ENCODE measurements around the gene TERB1. TPM values are rescaled to one million over a fixed set of nuclear protein-coding genes. Genes with fewer than 3 reads are reported as not detected.
A peak's percentile ranks its signal among the peaks of the same experiment; 100 is the strongest.

TERB1 gene
- total RNA-seq = under 1 TPM in 1 of 2 donors, not detected in 1; 0.14 TPM

GRCh38 chr16:66801320-66802105 lies at the start of gene TERB1:
TERB1 (minus strand) TSS chr16:66801584; CDS start chr16:66796798, 4,786 bp downstream.
- Mint-ChIP-seq H3K36me3 (ENCODE audit: insufficient read depth in 2 of 2) (peaks cover 7 to 23% of the 10 kb centered on the region in 2 donors), H3K27ac (no peak within 1 kb of the TSS), H3K27me3 (ENCODE audit: low read depth) (no peaks in the 10 kb centered on the region), H3K4me3 (no peak within 1 kb of the TSS), H3K4me1 (ENCODE audit: low read depth) (no peaks in the 10 kb centered on the region), H3K9me3 (no peaks in the 10 kb centered on the region)
- ATAC-seq (replicated peaks in 1 of 2) (no peak), DNase-seq (no peak)

GRCh38 chr16:66850115-66850815 lies 48.9 kb upstream of the TERB1 start:
- no peak overlapping the region for H3K27ac Mint-ChIP-seq
- ATAC-seq (replicated peaks in 1 of 2) (no peak), DNase-seq (no peak)
- H3K4me3 Mint-ChIP-seq = no peak overlapping the region
- H3K4me1 Mint-ChIP-seq (ENCODE audit: low read depth) = peaks cover 14% of the 10 kb centered on the region
- H3K27me3 Mint-ChIP-seq (ENCODE audit: low read depth) = peaks cover 24% of the 10 kb centered on the region
- no peaks in the 10 kb centered on the region for H3K9me3 Mint-ChIP-seq
- H3K36me3 Mint-ChIP-seq (ENCODE audit: insufficient read depth in 2 of 2) = no peaks in the 10 kb centered on the region

GRCh38 chr16:66849549-66849948 lies 48.2 kb upstream of the TERB1 start:
- H3K36me3 Mint-ChIP-seq (ENCODE audit: insufficient read depth in 2 of 2) = no peaks in the 10 kb centered on the region
- DNase-seq (no peak), ATAC-seq (replicated peaks in 1 of 2) (no peak)
- peaks cover 18% of the 10 kb centered on the region for H3K4me1 Mint-ChIP-seq (ENCODE audit: low read depth)
- no peak overlapping the region for H3K4me3 Mint-ChIP-seq
- peaks cover 31% of the 10 kb centered on the region for H3K27me3 Mint-ChIP-seq (ENCODE audit: low read depth)
- H3K27ac Mint-ChIP-seq = no peak overlapping the region
- H3K9me3 Mint-ChIP-seq = no peaks in the 10 kb centered on the region

- H3K27me3 Mint-ChIP-seq (ENCODE audit: low read depth) = peaks cover 33% of the 10 kb centered on the region
- no peak overlapping the region for H3K4me3 Mint-ChIP-seq
- H3K36me3 Mint-ChIP-seq (ENCODE audit: insufficient read depth in 2 of 2) = no peaks in the 10 kb centered on the region
- ATAC-seq (replicated peaks in 1 of 2) = no peak
- DNase-seq = no peak
- H3K27ac Mint-ChIP-seq = no peak overlapping the region
- H3K4me1 Mint-ChIP-seq (ENCODE audit: low read depth) = peaks cover 19% of the 10 kb centered on the region
- H3K9me3 Mint-ChIP-seq = no peaks in the 10 kb centered on the region
Measured at GRCh38 chr16:66849021-66849420, 47.6 kb upstream of the TERB1 start.

- peak overlapping the region in 1 of 2 donors; percentile 35 for H3K4me3 Mint-ChIP-seq
- peaks cover 41% of the 10 kb centered on the region for H3K27me3 Mint-ChIP-seq (ENCODE audit: low read depth)
- H3K4me1 Mint-ChIP-seq (ENCODE audit: low read depth) = peaks cover 23% of the 10 kb centered on the region
- H3K36me3 Mint-ChIP-seq (ENCODE audit: insufficient read depth in 2 of 2) = no peaks in the 10 kb centered on the region
- ATAC-seq (replicated peaks in 1 of 2) (peak; percentile 42 to 47), DNase-seq (no peak)
- peak overlapping the region; percentile 59 for H3K27ac Mint-ChIP-seq
- no peaks in the 10 kb centered on the region for H3K9me3 Mint-ChIP-seq
Measured at GRCh38 chr16:66848172-66848571, 46.8 kb upstream of the TERB1 start.

GRCh38 chr16:66847533-66848067 lies 46.2 kb upstream of the TERB1 start:
- H3K27ac Mint-ChIP-seq = peak overlapping the region; percentile 59
- H3K4me3 Mint-ChIP-seq = peak overlapping the region in 1 of 2 donors; percentile 35
- DNase-seq = no peak

GRCh38 chr16:66846831-66847230 lies 45.4 kb upstream of the TERB1 start:
- Mint-ChIP-seq H3K27ac (no peak overlapping the region), H3K9me3 (no peaks in the 10 kb centered on the region), H3K4me1 (ENCODE audit: low read depth) (peaks cover 23% of the 10 kb centered on the region), H3K27me3 (ENCODE audit: low read depth) (peaks cover 49% of the 10 kb centered on the region), H3K4me3 (no peak overlapping the region), H3K36me3 (ENCODE audit: insufficient read depth in 2 of 2) (no peaks in the 10 kb centered on the region)
- DNase-seq = no peak
- ATAC-seq (replicated peaks in 1 of 2) = no peak

More at GRCh38 chr16:66847533-66848067, 46.2 kb upstream of the TERB1 start:
- peaks cover 23% of the 10 kb centered on the region for H3K4me1 Mint-ChIP-seq (ENCODE audit: low read depth)
- no peaks in the 10 kb centered on the region for H3K36me3 Mint-ChIP-seq (ENCODE audit: insufficient read depth in 2 of 2)
- H3K9me3 Mint-ChIP-seq = no peaks in the 10 kb centered on the region
- ATAC-seq (replicated peaks in 1 of 2) = no peak
- H3K27me3 Mint-ChIP-seq (ENCODE audit: low read depth) = peaks cover 47% of the 10 kb centered on the region

- Mint-ChIP-seq H3K4me3 (no peak overlapping the region), H3K36me3 (ENCODE audit: insufficient read depth in 2 of 2) (no peaks in the 10 kb centered on the region), H3K9me3 (no peaks in the 10 kb centered on the region), H3K27me3 (ENCODE audit: low read depth) (peaks cover 49% of the 10 kb centered on the region), H3K27ac (no peak overlapping the region), H3K4me1 (ENCODE audit: low read depth) (peaks cover 23% of the 10 kb centered on the region)
- DNase-seq (no peak), ATAC-seq (replicated peaks in 1 of 2) (no peak)
Measured at GRCh38 chr16:66846266-66846665, 44.9 kb upstream of the TERB1 start.

GRCh38 chr16:66845791-66846221 lies 44.4 kb upstream of the TERB1 start:
- no peak overlapping the region for H3K4me3 Mint-ChIP-seq
- no peaks in the 10 kb centered on the region for H3K9me3 Mint-ChIP-seq
- peaks cover 49% of the 10 kb centered on the region for H3K27me3 Mint-ChIP-seq (ENCODE audit: low read depth)
- no peaks in the 10 kb centered on the region for H3K36me3 Mint-ChIP-seq (ENCODE audit: insufficient read depth in 2 of 2)
- DNase-seq (no peak), ATAC-seq (replicated peaks in 1 of 2) (no peak)
- H3K27ac Mint-ChIP-seq = no peak overlapping the region
- H3K4me1 Mint-ChIP-seq (ENCODE audit: low read depth) = peaks cover 23% of the 10 kb centered on the region

GRCh38 chr16:66845080-66845410 lies 43.7 kb upstream of the TERB1 start:
- Mint-ChIP-seq H3K9me3 (no peaks in the 10 kb centered on the region), H3K4me1 (ENCODE audit: low read depth) (peaks cover 23% of the 10 kb centered on the region), H3K4me3 (peak overlapping the region; percentile 10 to 53), H3K27ac (no peak overlapping the region), H3K27me3 (ENCODE audit: low read depth) (peaks cover 51% of the 10 kb centered on the region), H3K36me3 (ENCODE audit: insufficient read depth in 2 of 2) (no peaks in the 10 kb centered on the region)
- ATAC-seq (replicated peaks in 1 of 2) = peak; percentile 12 to 15
- DNase-seq = no peak

- H3K36me3 Mint-ChIP-seq (ENCODE audit: insufficient read depth in 2 of 2) = no peaks in the 10 kb centered on the region
- no peaks in the 10 kb centered on the region for H3K9me3 Mint-ChIP-seq
- peaks cover 55% of the 10 kb centered on the region for H3K27me3 Mint-ChIP-seq (ENCODE audit: low read depth)
- H3K4me3 Mint-ChIP-seq = peak within 1 kb of the TSS; percentile 70 to 84
- DNase-seq (no peak), ATAC-seq (replicated peaks in 1 of 2) (peak; percentile 53 to 57)
- peaks cover 23% of the 10 kb centered on the region for H3K4me1 Mint-ChIP-seq (ENCODE audit: low read depth)
- no peak within 1 kb of the TSS for H3K27ac Mint-ChIP-seq
Measured at GRCh38 chr16:66844342-66845079, 43.1 kb upstream of the TERB1 start, which contains the start of gene CA7. CA7 (plus strand) TSS chr16:66844414; CDS start chr16:66844488, 74 bp downstream.

GRCh38 chr16:66844009-66844341 lies 42.6 kb upstream of the TERB1 start:
- ATAC-seq (replicated peaks in 1 of 2) (no peak), DNase-seq (no peak)
- peaks cover 61% of the 10 kb centered on the region for H3K27me3 Mint-ChIP-seq (ENCODE audit: low read depth)
- H3K9me3 Mint-ChIP-seq = no peaks in the 10 kb centered on the region
- peak overlapping the region; percentile 70 to 84 for H3K4me3 Mint-ChIP-seq
- peaks cover 23% of the 10 kb centered on the region for H3K4me1 Mint-ChIP-seq (ENCODE audit: low read depth)
- no peak overlapping the region for H3K27ac Mint-ChIP-seq
- H3K36me3 Mint-ChIP-seq (ENCODE audit: insufficient read depth in 2 of 2) = no peaks in the 10 kb centered on the region

- peaks cover 69% of the 10 kb centered on the region for H3K27me3 Mint-ChIP-seq (ENCODE audit: low read depth)
- ATAC-seq (replicated peaks in 1 of 2) (no peak), DNase-seq (no peak)
- H3K27ac Mint-ChIP-seq = no peak overlapping the region
- H3K4me1 Mint-ChIP-seq (ENCODE audit: low read depth) = peaks cover 19% of the 10 kb centered on the region
- no peaks in the 10 kb centered on the region for H3K36me3 Mint-ChIP-seq (ENCODE audit: insufficient read depth in 2 of 2)
- H3K4me3 Mint-ChIP-seq = peak overlapping the region; percentile 29 to 38
- peaks cover 0 to 1% of the 10 kb centered on the region in 2 donors for H3K9me3 Mint-ChIP-seq
Measured at GRCh38 chr16:66843191-66843590, 41.8 kb upstream of the TERB1 start.
